WI38 (cell line): ENCODE data around the gene PCCA.
"Not testable (repeated sequence)": the region's sequence is repeated elsewhere in the genome, so short reads cannot be mapped to it uniquely, and the experiment has no call there.

Experiments
- H3K4me3 ChIP-seq: 2 replicates; pipeline ENCODE4 v1.5.1; 2011; ENCODE audit warnings: low read depth, mild to moderate bottlenecking, control low read depth, low read length
- TF ChIP-seq, protein P1 (sequence below): IDR thresholded peaks from 2 replicates; pipeline ENCODE4 v1.5.1; 2012; ENCODE audit warnings: low read depth, mild to moderate bottlenecking, control low read depth, low read length

The PCCA gene

DNA sequence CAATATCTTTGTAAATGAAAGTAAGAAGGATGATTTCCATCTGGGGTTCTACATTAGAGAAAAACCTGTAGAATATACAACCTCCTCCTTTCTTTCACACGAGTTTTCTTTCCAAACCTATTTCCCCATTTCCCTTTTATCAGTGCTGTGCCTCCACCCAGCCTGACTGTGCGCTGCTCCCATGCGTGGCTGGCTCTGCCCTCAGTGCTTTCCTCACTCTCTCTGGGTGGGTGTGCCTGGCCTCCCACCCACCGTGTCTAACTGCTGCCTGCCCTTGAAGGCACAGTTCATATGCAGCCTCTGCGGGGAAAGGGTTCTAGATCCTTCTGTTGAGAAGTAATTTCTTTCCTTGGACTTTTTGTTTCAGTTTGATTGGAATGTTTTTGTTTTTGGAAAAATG lies 70.7 kb downstream of the PCCA start:
- no peak overlapping the region for H3K4me3 ChIP-seq
- TF ChIP-seq, protein P1, sequence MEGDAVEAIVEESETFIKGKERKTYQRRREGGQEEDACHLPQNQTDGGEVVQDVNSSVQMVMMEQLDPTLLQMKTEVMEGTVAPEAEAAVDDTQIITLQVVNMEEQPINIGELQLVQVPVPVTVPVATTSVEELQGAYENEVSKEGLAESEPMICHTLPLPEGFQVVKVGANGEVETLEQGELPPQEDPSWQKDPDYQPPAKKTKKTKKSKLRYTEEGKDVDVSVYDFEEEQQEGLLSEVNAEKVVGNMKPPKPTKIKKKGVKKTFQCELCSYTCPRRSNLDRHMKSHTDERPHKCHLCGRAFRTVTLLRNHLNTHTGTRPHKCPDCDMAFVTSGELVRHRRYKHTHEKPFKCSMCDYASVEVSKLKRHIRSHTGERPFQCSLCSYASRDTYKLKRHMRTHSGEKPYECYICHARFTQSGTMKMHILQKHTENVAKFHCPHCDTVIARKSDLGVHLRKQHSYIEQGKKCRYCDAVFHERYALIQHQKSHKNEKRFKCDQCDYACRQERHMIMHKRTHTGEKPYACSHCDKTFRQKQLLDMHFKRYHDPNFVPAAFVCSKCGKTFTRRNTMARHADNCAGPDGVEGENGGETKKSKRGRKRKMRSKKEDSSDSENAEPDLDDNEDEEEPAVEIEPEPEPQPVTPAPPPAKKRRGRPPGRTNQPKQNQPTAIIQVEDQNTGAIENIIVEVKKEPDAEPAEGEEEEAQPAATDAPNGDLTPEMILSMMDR: no peak

DNA sequence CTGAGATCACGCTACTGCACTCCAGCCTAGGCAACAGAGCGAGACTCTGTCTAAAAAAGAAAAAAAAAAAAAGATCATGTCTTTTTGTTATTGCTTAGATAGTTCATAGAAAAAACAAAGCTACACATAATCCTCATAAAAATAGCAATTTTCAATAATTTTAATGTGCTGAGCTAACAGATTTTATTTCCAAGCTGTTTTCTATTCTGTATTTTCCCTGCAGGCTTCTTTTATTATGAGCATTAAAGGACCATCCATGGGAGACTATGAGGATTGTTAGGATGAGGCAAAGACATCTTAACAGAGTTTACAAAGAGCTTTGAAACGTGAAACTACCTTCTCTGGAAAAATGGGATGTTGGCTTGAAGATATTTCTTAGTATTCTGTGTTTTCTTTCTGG lies 71.6 kb downstream of the PCCA start:
- no peak overlapping the region for H3K4me3 ChIP-seq
- TF ChIP-seq, protein P1: no peak

DNA sequence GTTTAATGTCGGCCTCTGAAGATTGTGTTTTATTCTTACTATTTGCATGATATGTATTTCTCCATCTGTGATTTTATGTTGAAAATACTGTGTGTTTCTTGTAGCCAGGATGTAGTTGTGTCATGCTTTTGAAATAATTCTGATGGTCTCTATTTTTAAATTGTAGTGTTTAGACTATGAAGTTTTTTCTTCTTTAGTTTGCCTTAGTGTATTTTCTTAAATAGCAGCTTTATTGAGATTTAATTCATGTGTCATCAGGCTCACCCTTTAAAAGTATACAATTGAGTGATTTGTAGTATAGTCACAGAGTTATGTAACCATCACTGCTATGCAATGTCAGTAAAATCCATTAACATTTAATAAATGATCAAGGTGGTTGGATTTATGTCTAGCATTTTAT lies 74.5 kb downstream of the PCCA start:
- TF ChIP-seq, protein P1: no peak
- H3K4me3 ChIP-seq: no peak overlapping the region

DNA sequence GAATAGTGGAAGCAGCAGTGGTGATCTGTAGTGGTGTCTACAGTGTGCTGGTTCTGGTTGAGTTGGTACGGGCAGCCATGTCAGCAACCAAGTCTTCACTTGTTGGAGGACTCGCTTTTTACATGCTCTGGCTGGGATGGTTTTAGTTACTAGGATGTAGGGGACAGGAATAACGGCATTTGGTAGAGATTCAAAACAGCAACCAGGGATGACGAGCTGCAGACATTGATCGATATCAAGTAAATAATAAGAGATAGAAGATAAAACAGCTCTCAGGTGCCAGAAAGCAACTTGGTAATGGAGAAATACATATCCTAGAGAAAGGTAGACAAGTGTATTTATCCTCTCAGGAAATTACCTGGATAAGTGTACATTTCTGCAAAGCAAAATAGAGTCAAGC lies 84.3 kb downstream of the PCCA start:
- H3K4me3 ChIP-seq: no peak overlapping the region
- TF ChIP-seq, protein P1: no peak

DNA sequence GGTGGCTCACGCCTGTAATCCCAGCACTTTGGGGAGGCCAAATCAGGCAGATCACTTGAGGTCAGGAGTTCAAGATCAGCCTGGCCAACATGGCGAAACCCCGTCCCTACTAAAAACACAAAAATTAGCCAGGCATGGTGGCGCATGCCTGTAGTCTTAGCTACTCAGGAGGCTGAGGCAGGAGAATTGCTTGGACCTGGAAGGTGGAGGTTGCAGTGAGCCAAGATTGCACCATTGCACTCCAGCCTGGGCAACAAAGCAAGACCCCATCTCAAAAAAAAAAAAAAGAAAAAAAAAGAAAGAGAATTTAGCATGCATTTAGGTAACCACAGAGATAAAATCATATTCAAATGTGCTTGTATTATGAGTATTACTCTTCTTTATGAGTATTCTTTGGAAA lies 85.6 kb downstream of the PCCA start:
- not testable (repeated sequence) for H3K4me3 ChIP-seq

DNA sequence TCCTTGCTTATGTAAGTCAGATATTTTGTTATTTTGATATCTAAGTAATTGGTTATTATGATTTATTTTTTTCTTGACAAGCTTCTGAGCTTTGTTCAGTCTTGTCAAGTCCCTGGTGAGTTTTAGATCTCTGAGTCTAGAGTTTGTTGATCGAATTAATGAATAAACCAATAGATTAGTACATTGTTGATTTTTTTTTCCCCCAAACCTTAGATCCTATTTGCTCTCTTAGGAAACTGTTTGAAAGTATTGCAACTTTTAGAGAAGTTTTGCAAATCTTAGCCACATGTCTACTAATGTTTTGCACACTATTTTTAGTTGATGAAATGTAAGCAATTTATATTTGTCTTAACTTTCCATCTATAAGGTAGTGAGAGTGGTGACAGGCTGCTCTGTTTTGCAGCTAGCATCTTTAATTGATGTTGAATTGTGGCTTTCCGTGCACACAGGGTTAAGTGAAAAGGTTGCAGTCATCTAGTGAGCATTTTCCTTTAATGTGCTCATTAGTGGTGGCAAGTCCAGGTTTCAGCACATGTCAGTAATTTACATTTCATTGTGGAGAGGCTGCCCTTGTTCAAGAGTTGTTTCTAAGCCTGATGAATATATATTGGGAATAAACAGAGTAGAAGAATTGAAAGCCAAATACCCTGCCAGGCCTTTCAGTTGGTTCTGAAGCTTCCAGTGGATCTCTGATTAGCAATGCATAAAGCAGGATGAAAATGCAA lies 86.3 kb downstream of the PCCA start:
- H3K4me3 ChIP-seq: no peak overlapping the region
- TF ChIP-seq, protein P1: no peak

DNA sequence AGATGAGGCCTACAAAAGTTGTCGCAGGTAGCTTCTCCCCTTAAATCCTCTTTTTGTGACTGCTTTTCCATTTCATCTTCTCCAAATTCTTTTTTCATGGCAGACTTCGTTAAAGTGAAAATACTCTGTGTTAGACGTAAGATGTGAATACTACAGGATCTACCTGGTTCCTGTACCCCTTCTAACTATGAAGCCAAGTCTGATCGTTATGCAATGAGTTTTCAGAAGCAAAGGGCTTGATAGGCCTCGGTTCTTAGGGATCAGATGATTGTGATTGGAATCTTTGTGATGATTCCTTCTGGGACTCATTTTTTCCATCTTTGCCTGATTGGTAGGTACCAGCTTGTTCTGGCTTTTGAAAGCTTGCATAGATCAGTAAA lies 86.9 kb downstream of the PCCA start:
- TF ChIP-seq, protein P1: no peak
- H3K4me3 ChIP-seq: no peak overlapping the region
